Body of pancreas (tissue), 4 donors: ENCODE data around the gene DNAJC24. TPM values are rescaled to one million over a fixed set of nuclear protein-coding genes. Genes with fewer than 3 reads are reported as not detected.

Experiments
- ATAC-seq: fragments of 150-250 bp; one replicate; pipeline ENCODE4 v1.9.1; 2016
- DNase-seq, 4 donors: peaks; one replicate each; pipeline ENCODE4 v3.0.0-alpha.2; 2019
- H3K27ac ChIP-seq, 4 donors: fragments of 200-600 bp; sonication (generic); 1 replicate in 3 of 4; 2 replicates in 1 of 4; pipeline versions ENCODE4 v1.5.1 to v1.6.1; 2016 to 2019; ENCODE audit warnings: mild to moderate bottlenecking in 1 of 4, mixed read lengths in 1 of 4, moderate library complexity in 1 of 4
- H3K27me3 ChIP-seq, 2 donors: fragments of 200-600 bp; sonication (generic); one replicate each; pipeline ENCODE4 v1.6.0; 2016; ENCODE audit warnings: mild to moderate bottlenecking in 1 of 2
- H3K36me3 ChIP-seq, 2 donors: fragments of 200-600 bp; sonication (generic); replicated peaks in 1 of 2; 2 replicates each; pipeline ENCODE4 v1.5.1; 2016; ENCODE audit warnings: low read depth in 2 of 2; ENCODE audit not compliant: insufficient read depth in 1 of 2
- H3K4me1 ChIP-seq: fragments of 200-600 bp; sonication (generic); one replicate; pipeline ENCODE4 v1.6.0; 2016
- H3K4me3 ChIP-seq, 2 donors: fragments of 200-600 bp; sonication (generic); 1 replicate in 1 of 2; 2 replicates in 1 of 2; pipeline ENCODE4 v1.5.1; 2016 to 2019
- H3K9me3 ChIP-seq, 3 donors: fragments of 200-600 bp; sonication (generic); 1 replicate in 2 of 3; 2 replicates in 1 of 3; pipeline ENCODE4 v1.5.1; 2016
- CTCF ChIP-seq, 7 experiments: fragments of 450-650 bp in 4 of 7; fragments of 200-600 bp in 3 of 7; sonication (generic) in 3 of 7; IDR thresholded peaks; one replicate each; pipeline ENCODE4 v1.5.1; 2016 to 2019; ENCODE audit warnings: antibody characterized with exemption in 7 of 7
- POLR2A ChIP-seq, 3 donors: fragments of 450-650 bp; IDR thresholded peaks; one replicate each; pipeline ENCODE4 v1.6.1; 2016; ENCODE audit warnings: antibody characterized with exemption in 3 of 3, mild to moderate bottlenecking in 2 of 3
- WGBS, 2 donors: methylation state at CpG; one replicate each; pipeline ENCODE4 v1.1.5; 2017; 5-methylcytosine and 5-hydroxymethylcytosine counted together
- intact Hi-C: fragments of 100-400 bp; cut with DNase I; formaldehyde crosslinking; loops from one replicate; pipeline ENCODE4 v1.15.1; 2023
- total RNA-seq, 2 donors: library from RNA; depleted of rRNA; stranded (reverse); fragments of >200 nt; gene quantifications; one replicate each; pipeline ENCODE4 v1.1.0, GENCODE V29; 2016

The DNAJC24 gene
- total RNA-seq, 2 donors from 2014 or later = 16.1 to 32.3 TPM

DNA sequence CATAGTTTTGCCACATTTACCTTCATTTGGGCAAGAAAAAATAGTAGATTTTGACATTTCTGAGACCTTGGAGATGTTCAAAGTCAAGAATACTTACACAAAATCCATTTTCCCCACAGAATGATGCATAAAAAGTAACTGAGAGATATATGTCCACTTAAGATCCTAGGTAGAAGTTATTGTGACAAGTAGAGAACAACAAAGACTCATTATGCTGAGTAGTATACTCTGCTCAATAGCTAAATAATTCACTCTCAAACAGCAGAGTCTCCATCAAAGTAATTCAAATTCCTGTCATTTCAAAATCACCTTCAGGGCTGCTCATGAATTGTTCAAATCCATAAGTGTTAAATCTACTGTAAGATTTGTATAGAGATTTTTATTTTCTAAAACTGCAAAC, 104.4 kb downstream of the DNAJC24 start:
- Histone ChIP-seq H3K4me3 (no peak overlapping the region), H3K4me1 (no peaks in the 10 kb centered on the region), H3K9me3 (no peaks in the 10 kb centered on the region), H3K27ac (no peak overlapping the region), H3K36me3 (no peaks in the 10 kb centered on the region), H3K27me3 (no peaks in the 10 kb centered on the region)
- TF ChIP-seq POLR2A (IDR thresholded peaks at IDR 0.05) = no peak
- no peak for TF ChIP-seq CTCF (IDR thresholded peaks at IDR 0.05)
- no peak for ATAC-seq
- no peak for DNase-seq
- intact Hi-C loops = no loop called here

DNA sequence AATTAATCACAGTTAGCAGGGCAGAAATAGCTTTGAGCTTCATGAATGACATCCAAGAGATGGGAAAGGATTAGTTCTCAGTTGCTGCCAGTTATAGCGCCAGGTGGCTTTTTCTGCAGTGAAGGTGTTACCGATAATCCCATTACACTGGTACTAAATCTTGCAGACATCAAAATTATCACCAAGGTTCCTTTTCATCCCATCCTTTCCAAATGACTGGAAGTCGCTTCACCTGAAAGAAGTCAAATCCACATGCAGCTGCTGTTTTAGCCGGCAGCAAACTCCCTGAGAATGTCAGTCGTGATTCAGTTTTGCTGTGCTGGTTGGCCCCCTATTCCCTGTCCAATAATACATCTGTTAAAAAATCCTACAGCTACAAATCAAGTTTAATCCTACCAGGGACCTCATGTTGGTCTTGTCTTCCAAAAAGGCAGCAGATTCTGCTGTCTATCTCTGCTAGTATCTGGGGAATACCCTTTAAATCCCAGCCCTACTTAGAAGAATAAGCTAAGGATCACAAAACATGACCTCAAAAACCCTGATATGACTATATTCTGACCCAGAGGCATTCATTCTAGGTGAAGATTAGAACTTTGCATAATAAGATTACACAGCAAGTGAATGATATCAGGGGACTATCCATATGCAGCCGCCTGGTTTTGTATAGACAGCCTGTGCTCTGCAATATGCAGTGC, 108.0 kb downstream of the DNAJC24 start:
- no peaks in the 10 kb centered on the region for H3K9me3 ChIP-seq
- no peak overlapping the region for H3K27ac ChIP-seq
- intact Hi-C loops = no loop called here
- no peak overlapping the region for H3K4me3 ChIP-seq
- WGBS, 2 donors = 86 to 94% methylated on average over 6 of the region's 6 CpGs
- DNase-seq = no peak
- TF ChIP-seq CTCF (IDR thresholded peaks at IDR 0.05) (no peak), POLR2A (IDR thresholded peaks at IDR 0.05) (no peak)
- H3K4me1 ChIP-seq = no peaks in the 10 kb centered on the region
- H3K27me3 ChIP-seq = no peaks in the 10 kb centered on the region
- H3K36me3 ChIP-seq = no peaks in the 10 kb centered on the region
- no peak for ATAC-seq

DNA sequence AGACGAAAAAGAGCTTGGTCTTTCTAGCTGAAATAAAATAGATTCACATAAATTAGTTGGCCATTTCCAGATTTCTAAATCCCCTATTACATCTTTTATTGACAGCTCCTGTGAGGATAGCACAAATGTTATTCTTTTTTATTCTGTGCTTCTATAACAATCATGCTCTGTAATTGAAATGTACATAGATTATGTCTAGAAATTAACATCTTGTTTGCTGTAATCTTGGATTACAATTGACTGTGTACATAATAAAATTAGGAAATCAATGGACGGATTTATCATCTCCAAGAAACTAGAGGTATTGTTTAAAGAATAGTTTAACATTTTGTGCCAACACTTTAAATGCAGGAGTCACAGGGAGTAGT, 108.5 kb downstream of the DNAJC24 start:
- intact Hi-C loops = no loop called here
- no peaks in the 10 kb centered on the region for H3K9me3 ChIP-seq
- WGBS, 2 donors = 52 to 68% methylated on average over 2 of the region's 2 CpGs
- DNase-seq (no peak), ATAC-seq (no peak)
- H3K27me3 ChIP-seq = no peaks in the 10 kb centered on the region
- no peak overlapping the region for H3K27ac ChIP-seq
- H3K36me3 ChIP-seq = no peaks in the 10 kb centered on the region
- no peaks in the 10 kb centered on the region for H3K4me1 ChIP-seq
- H3K4me3 ChIP-seq = no peak overlapping the region
- no peak for TF ChIP-seq POLR2A (IDR thresholded peaks at IDR 0.05)
- TF ChIP-seq CTCF (IDR thresholded peaks at IDR 0.05) = no peak

GRCh38 chr11:31479066-31479465, 109.4 kb downstream of the DNAJC24 start:
- Histone ChIP-seq H3K27ac (no peak overlapping the region), H3K27me3 (no peaks in the 10 kb centered on the region), H3K4me1 (no peaks in the 10 kb centered on the region), H3K9me3 (no peaks in the 10 kb centered on the region), H3K4me3 (no peak overlapping the region), H3K36me3 (no peaks in the 10 kb centered on the region)
- 94% methylated on average over 4 of the region's 4 CpGs for WGBS, 2 donors
- DNase-seq (no peak), ATAC-seq (no peak)
- intact Hi-C loops = no loop called here
- TF ChIP-seq POLR2A (IDR thresholded peaks at IDR 0.05) (no peak), CTCF (IDR thresholded peaks at IDR 0.05) (no peak)

- Histone ChIP-seq H3K36me3 (no peaks in the 10 kb centered on the region), H3K4me1 (no peaks in the 10 kb centered on the region), H3K9me3 (no peaks in the 10 kb centered on the region), H3K27me3 (no peaks in the 10 kb centered on the region), H3K27ac (no peak overlapping the region), H3K4me3 (no peak overlapping the region)
- intact Hi-C loops = no loop called here
- no peak for DNase-seq
- WGBS, 2 donors = 86 to 93% methylated on average over 3 of the region's 3 CpGs
- no peak for ATAC-seq
- TF ChIP-seq CTCF (IDR thresholded peaks at IDR 0.05) (no peak), POLR2A (IDR thresholded peaks at IDR 0.05) (no peak)
These were observed 111.3 kb downstream of the DNAJC24 start for GRCh38 chr11:31480930-31481329.
